GM21360 (cell line): ENCODE data around the gene MCCD1.
A peak's percentile ranks its signal among the peaks of the same experiment; 100 is the strongest.
"Not testable (repeated sequence)": the region's sequence is repeated elsewhere in the genome, so short reads cannot be mapped to it uniquely, and the experiment has no call there.

Experiments used
- ATAC-seq: cut with Tn5 transposase; IDR thresholded peaks from one replicate; pipeline ENCODE4 v1.9.1; 2021; ENCODE audit warnings: mild to moderate bottlenecking, moderate library complexity; ENCODE audit not compliant: unreplicated experiment

The MCCD1 gene

GRCh38 chr6:31528821-31529328 lies at the start of gene MCCD1:
MCCD1 (plus strand) TSS chr6:31528962; CDS start chr6:31529015, 53 bp downstream.
- no peak for ATAC-seq

- ATAC-seq: no peak
These were observed 49.4 kb upstream of the MCCD1 start for GRCh38 chr6:31479151-31479932.

- ATAC-seq: no peak
These were observed 48.7 kb upstream of the MCCD1 start for GRCh38 chr6:31479933-31480535.

- no peak for ATAC-seq
These were observed 48.2 kb upstream of the MCCD1 start for GRCh38 chr6:31480574-31480973.

GRCh38 chr6:31483392-31483791 lies 45.4 kb upstream of the MCCD1 start:
- no peak for ATAC-seq

GRCh38 chr6:31485055-31485454 lies 43.7 kb upstream of the MCCD1 start:
- no peak for ATAC-seq

GRCh38 chr6:31486065-31486837 lies 42.5 kb upstream of the MCCD1 start:
- not testable (repeated sequence) for ATAC-seq

- ATAC-seq: not testable (repeated sequence)
These were observed 41.1 kb upstream of the MCCD1 start for GRCh38 chr6:31487674-31488073.

GRCh38 chr6:31489086-31489485 lies 39.7 kb upstream of the MCCD1 start:
- no peak for ATAC-seq

- ATAC-seq: no peak
These were observed 38.5 kb upstream of the MCCD1 start for GRCh38 chr6:31490115-31490873.

GRCh38 chr6:31493550-31493874 lies 35.2 kb upstream of the MCCD1 start:
- ATAC-seq: not testable (repeated sequence)

- ATAC-seq: peak; percentile 35
These were observed 34.7 kb upstream of the MCCD1 start for GRCh38 chr6:31493875-31494694.

GRCh38 chr6:31495580-31495979 lies 33.2 kb upstream of the MCCD1 start:
- ATAC-seq: no peak

- ATAC-seq: not testable (repeated sequence)
These were observed 31.9 kb upstream of the MCCD1 start for GRCh38 chr6:31496826-31497225.

- peak; percentile 46 for ATAC-seq
These were observed 31.0 kb upstream of the MCCD1 start, which contains the start of gene MICB for GRCh38 chr6:31497531-31498476. MICB (plus strand) TSS chr6:31498145; CDS start chr6:31498194, 49 bp downstream.

GRCh38 chr6:31498748-31499147 lies 30.0 kb upstream of the MCCD1 start:
- no peak for ATAC-seq

- not testable (repeated sequence) for ATAC-seq
These were observed 29.1 kb upstream of the MCCD1 start for GRCh38 chr6:31499648-31500047.

GRCh38 chr6:31502586-31502985 lies 26.2 kb upstream of the MCCD1 start:
- ATAC-seq: no peak

GRCh38 chr6:31509036-31509435 lies 19.7 kb upstream of the MCCD1 start:
- not testable (repeated sequence) for ATAC-seq
